OCI-LY3 (cell line): ENCODE results near the gene ZFPL1.

Experiments
- H2AFZ ChIP-seq: fragments of 200-600, 300-600 bp; shearing (Covaris generic); 2 replicates; pipeline ENCODE4 v1.6.0; 2014; ENCODE audit warnings: antibody characterized with exemption, low read depth, low read length
- H3K27ac ChIP-seq: fragments of 200-600, 300-600 bp; sonication (generic); 2 replicates; pipeline ENCODE4 v1.5.1; 2014; ENCODE audit warnings: mild to moderate bottlenecking, low read length, moderate library complexity, mixed read lengths
- H3K27me3 ChIP-seq: fragments of 200-600, 300-600 bp; sonication (generic); 2 replicates; pipeline ENCODE4 v1.6.1; 2014; ENCODE audit warnings: low read depth, low read length, mixed read lengths
- H3K36me3 ChIP-seq: fragments of 200-600, 300-600 bp; sonication (generic); replicated peaks from 2 replicates; pipeline ENCODE3; 2014; ENCODE audit warnings: low read depth, low read length, mixed read lengths
- H3K4me1 ChIP-seq: fragments of 300-600, 200-600 bp; sonication (generic); 2 replicates; pipeline ENCODE4 v1.6.1; 2014; ENCODE audit warnings: low read length, mixed read lengths
- H3K4me2 ChIP-seq: fragments of 200-600, 300-600 bp; sonication (generic); 2 replicates; pipeline ENCODE4 v1.6.1; 2014; ENCODE audit warnings: low read length, mixed read lengths
- H3K4me3 ChIP-seq: fragments of 300-600, 200-600 bp; sonication (generic); 2 replicates; pipeline ENCODE4 v1.5.1; 2014; ENCODE audit warnings: antibody characterized with exemption, mild to moderate bottlenecking, low read length, moderate library complexity
- H3K79me2 ChIP-seq: fragments of 300-600, 200-600 bp; shearing (Covaris generic); 2 replicates; pipeline ENCODE4 v1.6.1; 2014; ENCODE audit warnings: mild to moderate bottlenecking, low read length, mixed read lengths
- H3K9ac ChIP-seq: fragments of 300-600, 200-600 bp; shearing (Covaris generic); 2 replicates; pipeline ENCODE4 v1.6.0; 2014; ENCODE audit warnings: mild to moderate bottlenecking, low read length, moderate library complexity
- H3K9me3 ChIP-seq: fragments of 200-600, 300-600 bp; shearing (Covaris generic); 2 replicates; pipeline ENCODE4 v1.6.1; 2014; ENCODE audit warnings: low read length, mixed read lengths; ENCODE audit not compliant: insufficient read depth
- H4K20me1 ChIP-seq: fragments of 200-600, 300-600 bp; sonication (generic); 2 replicates; pipeline ENCODE4 v1.6.1; 2016; ENCODE audit warnings: low read length, mixed read lengths; ENCODE audit not compliant: insufficient read depth
- CTCF ChIP-seq: fragments of 200-600, 300-600 bp; sonication (generic); IDR thresholded peaks from 2 replicates; pipeline ENCODE4 v1.5.1; 2014; ENCODE audit warnings: antibody characterized with exemption, low read length, low read depth
- EZH2phosphoT487 ChIP-seq: fragments of 200-600 bp; shearing (Covaris generic); IDR thresholded peaks from 2 replicates; pipeline ENCODE4 v1.6.1; 2018; ENCODE audit warnings: antibody characterized with exemption, mixed run types, low read depth

Gene ZFPL1

GRCh38 chr11:65136515-65137096, 52.6 kb downstream of the ZFPL1 start:
- Histone ChIP-seq H3K4me1 (peaks cover 18% of the 10 kb centered on the region), H3K27me3 (peaks cover 9% of the 10 kb centered on the region; the same call in 1 of the 2 replicates), H2AFZ (no peak overlapping the region), H3K27ac (no peak overlapping the region), H3K4me2 (no peak overlapping the region), H3K9me3 (no peaks in the 10 kb centered on the region), H3K79me2 (peaks cover 37% of the 10 kb centered on the region), H3K36me3 (peaks cover 12% of the 10 kb centered on the region), H3K9ac (no peak overlapping the region), H3K4me3 (no peak overlapping the region), H4K20me1 (no peaks in the 10 kb centered on the region)
- TF ChIP-seq CTCF (no peak), EZH2phosphoT487 (no peak)
